GM20431 (cell line): ENCODE data around the gene CIAO3.

Source experiments
- in situ Hi-C: fragments of 300-500 bp; cut with MseI, MboI; formaldehyde crosslinking; loops from one replicate; pipeline ENCODE4 v1.15.0; 2020; ENCODE audit warnings: low sequenced_read_pairs; ENCODE audit not compliant: unreplicated experiment

CIAO3 gene

DNA sequence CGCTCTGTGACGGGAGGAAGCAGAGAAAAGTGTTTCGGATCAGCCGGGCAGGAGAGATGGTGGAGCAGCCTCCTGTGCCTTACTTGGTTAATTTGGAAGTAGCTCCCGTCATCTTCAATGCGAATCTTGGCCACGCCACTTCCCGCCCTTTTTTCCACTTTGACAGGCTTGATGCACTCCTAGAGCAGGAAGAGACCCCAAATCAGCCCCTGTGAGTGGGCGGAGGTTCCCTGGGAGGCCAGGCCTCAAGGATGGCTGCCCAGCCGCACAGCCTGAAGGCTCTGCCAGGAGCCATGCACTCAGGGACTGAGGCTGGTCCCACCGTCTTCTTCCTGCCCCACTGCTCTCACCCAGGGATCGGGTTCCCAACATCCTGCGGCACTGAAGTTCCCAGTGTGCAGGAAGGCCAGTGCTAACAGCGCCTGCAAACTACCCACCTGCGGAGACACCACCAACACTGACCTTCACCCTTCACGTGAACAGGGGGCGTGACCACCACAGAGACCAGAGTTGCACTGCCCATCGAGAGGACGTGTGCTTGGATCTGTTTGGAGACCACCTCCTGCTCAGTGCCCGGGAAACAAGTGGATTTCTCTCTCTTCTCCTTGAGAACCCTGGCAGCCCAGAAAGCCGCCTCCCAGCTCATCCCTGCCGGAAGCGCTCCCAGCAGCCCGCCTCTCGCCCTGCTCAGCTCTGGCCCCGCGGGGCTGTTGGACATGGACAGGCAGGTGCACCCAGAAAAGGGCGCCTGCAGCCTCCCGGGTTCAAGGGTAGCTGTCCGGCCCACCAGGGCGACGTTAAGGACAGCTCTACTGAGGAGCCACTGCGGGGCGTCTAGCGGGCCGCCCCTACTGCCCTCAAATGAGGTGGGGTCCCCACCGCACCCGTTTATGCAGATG, 988 bp downstream of the CIAO3 start:
- in situ Hi-C loops = no loop called here

DNA sequence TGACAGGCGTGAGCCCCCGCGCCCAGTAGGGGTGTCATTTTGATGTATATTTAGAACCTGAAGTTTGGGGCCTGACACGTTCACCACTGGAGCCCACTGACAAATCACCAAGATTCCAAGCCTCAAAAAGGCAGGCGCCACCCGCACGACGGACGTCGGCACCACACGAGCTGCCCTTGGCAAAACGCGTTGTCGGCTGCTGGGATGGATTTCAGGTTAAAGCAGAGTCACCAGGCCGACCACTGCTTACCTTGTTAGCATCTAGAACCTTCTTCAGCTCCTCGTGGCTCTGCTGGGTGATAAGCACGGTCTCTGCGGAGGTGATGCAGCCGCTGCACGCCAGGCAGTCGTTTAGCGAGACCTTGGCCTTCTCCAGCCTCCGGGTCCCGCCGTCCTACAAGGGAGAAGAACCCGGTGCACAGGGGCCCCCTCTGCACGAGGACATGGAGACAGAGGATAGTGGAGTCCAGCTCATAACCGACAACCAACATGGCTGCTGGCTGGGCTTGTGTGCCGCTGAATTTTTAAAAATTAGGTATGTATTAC, 3.8 kb downstream of the CIAO3 start:
- in situ Hi-C loops = no loop called here

DNA sequence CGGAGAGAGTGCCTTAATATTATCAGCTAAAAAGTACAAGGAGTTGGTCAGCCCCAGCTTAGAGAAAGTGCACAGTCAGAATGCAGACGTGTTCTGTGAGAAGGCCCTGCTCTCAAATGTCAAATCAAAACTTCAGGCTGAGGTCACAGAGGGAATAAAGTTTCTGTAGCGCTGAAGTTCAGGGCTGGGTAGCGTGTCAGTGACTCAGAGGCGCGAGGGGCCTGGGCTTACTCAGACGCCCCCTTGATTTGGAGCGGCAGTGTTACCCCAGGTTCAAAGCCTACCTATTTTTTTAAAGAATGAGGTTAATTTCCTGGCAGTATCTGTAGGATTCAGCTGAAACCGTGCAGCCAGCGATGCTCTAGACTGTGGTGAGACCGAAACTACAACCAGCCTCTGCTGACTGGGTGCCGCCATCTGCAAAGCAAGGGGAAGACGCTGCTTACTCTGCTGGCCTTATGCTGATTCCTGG, 4.8 kb downstream of the CIAO3 start:
- in situ Hi-C loops = no loop called here

DNA sequence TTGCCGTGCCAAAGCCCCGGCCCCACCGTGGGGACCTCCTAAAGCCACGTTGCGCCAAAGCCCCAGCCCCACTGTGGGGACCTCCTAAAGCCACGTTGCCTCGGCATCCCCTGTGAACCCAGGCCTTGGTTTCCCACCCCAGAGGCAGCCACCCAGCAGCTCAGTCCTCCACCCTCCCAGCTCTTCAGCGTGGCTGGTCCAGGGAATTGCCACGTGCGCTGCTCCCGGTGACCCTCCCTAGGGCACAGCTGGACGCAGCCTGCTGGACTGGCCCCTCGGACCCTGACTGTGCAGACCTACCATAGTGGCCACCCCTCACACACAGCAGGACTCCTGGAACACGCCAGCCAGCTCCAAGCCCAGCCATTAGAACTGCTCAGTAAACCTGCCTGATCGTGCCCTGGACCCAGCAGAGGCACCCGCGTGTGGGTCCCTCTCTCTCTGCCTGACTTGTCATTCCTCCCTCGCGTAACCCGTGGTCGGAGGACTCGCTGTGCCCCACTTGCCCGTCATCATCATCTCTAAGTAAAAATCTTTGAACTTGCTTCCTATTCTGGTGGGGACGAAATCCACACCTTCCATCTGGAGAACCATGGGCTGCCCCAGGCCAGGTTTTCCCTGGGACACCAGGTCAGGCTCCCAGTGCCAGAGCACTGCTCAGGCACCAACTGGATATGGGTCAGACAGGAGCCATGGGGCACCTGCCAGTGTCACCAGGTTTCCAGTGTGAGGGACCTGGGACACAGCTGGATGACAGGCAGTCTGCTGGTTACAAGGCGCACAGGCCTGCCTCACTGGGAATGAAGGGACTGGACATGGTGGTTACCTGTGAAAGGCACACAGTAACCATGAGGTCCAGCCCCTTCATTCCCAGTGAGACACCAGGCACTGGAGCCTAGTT, 5.6 kb downstream of the CIAO3 start:
- in situ Hi-C loops = no loop called here

DNA sequence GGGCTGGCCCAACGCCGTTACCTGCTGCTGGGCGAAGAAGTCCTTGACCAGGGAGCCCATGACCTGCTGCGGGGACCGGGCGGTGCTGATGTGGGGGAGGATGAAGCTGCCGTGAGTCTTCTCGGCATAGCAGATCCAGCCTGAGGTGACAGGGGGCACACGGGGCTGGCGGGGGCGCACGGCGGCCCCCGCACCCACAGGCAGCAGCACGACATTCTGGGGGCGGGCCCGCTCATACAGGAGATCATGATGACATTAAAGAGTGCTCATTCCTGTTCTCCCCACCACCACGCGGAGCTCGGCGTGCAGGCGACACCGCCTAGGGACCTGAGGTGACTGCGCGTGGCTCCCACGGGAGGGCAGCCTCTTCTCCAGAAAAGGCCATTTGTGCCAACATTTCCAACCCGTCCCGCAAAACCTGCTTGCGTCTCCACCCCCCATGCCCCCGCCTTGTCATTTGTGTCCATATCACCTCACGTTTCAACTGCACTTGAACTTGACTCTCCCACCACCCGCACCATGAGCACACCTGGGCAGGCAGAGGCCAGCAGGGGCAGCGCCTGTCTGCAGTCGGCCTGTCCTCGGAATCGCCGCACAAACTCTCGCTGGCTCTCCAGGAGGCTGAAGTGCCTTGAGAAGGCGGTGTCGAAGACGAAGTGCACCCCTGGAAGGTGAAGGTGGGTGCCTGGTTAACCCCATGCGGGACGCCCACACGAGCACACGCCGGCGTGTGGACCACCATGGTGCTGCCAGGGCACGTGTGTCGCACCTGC, 6.4 kb downstream of the CIAO3 start:
- in situ Hi-C loops = no loop called here

DNA sequence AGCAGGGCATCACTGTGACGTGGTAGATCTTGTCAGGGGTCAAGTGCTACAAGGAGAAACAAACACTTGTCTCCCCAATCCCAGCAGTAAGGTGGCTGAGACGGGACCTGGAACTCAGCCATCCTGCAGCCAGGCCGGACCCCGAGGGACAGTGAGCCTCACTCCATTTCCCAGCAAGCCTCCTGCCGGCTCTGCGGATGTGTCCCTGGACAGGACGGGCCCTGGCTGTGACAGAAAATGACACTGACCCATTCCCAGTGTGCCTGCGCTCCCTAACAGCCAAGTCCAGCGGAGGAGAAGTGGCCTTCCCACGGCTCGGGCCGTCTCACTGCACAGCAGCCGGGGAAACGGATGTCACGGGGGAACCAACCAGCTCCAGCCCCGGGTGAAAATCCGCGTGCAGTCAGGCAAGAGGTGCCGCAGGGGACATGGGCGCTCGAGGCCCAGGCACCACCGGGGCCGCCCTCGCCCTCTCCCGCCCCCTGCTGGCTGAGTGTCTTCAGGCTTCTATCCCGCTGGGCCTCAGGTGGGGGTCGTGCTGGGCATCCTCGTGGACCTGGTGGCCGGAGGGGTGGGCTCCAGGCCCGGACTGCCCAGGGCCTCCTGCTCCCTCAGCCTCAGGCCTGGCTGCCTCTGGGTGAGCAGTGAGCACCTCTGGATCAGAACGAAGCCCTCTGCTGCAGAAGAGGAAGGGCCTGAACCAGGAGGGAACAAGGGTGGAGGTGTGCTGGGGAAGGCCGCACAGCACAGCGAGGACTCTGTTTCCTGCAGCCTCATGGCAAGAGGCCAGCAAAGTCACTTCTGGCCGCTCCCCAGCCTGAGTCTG, 7.2 kb downstream of the CIAO3 start:
- in situ Hi-C loops = no loop called here

DNA sequence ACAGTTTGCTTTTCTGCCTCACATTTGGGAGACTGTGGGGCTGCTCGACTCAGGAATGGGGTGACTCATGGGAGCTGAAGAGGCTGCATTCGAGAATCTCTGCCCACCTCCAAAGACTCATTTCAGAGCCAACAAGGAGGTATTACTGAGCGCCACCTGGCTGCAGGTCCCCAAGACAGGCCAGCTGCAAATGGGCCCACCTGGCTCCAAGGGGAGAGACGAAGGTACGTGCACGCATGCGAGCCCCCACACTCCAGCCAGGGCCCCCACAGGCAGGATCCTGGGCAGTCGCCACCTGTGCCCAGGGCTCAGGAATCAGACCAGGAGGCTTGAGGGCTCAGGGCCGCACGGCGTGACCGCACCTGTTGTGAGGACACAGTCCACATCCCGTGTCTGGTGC, 7.9 kb downstream of the CIAO3 start:
- in situ Hi-C loops = no loop called here

DNA sequence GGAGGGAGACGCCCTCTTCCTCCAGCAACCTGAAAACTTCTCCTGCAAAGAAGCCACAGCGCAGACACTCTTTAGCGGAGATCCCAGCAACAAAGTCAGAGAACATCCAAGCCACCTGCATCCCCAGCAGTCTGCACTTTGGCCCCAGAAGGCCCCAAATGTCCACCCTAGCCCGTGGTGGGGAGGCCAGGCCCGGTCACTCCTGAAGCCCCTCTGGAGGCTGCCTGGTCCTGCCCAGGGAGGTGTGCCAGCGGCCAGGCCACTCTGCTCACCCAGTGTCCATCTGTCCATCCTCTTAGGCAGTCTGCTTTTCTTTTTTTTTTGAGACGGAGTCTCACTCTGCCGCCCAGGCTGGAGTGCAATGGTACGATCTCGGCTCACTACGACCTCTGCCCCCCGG, 8.5 kb downstream of the CIAO3 start:
- in situ Hi-C loops = no loop called here

DNA sequence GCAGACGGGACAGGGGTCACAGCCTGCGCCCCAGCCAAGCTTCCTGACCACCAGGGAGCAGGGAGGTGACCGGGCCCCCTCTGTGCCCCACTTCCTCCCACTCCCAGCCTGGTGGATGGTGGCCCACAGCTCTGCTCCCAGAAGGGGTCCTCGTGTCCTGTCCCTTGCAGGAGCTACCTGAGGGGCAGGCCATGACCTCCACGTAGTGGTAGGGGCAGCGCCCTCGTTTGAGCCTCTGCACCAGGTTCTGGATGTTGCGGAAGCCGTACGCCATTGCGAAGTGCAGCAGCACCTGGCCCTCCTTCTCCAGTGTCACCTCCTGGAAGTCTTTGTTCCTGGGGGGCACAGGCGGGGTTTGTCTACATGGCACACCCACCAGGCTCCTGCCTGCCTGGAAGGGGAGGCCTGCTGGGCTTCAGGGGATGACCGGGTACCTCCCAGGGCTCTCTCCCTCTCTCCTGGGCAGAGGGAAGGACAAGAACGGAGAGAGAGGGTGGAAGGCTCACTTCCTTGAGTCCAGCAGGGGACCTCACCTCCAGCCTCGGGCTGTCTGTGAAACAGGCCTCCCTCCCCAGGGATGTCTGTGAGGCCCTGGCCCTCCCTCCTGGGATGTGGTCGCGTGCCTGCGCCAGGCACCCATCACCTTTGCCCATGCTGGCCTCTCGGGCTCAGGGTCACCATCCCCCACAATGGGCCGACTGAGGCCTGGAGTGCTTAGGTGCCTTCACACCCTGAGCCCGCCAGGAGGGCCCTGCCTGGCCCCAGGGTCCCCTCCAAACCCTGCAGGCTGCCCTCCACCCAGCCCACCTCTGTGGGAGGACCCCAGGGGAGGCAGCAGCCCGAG, 9.9 kb downstream of the CIAO3 start:
- in situ Hi-C loops = no loop called here

DNA sequence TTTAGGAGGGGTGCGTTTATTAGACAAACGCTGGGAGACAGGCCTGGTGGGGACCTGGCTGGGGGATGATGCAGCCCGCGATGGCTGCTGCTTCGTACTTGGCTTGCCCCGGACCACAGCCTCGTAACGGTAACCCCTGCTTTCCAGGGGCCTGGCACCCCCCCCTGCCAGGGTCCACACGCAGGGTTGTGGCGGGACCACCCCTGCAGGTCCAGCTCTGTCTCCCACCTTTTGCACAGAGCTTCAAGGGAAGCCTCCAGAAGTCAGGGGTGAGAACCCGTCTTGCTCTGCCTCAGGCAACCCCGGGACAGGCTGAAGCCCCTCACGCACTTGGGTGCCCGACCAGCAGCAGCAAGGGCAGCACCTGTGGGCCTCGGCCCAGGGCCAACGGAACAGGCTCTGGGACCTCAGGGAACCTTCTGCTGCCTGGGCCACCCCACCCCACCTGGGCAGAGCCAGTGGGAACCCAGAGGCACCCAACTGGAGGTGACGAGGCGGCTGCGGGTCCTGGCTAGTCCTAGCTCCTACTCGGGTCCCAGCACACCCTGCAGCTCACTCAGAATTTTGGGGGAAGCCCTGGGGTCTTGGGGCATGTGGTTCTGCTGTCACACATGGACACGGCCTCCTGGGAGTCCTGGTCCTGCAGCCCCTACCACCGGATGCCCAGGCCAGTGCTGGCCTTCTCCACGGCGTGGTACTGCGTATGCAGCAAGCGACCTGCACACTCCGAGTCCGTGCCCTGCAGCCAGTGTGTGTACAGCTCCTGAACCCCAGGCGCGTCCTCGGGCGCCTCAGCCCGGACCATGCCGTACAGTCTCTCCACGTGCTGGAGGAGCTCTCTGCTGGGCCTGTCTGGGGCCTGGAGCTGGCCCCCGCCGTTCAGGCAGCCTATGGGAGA, 10.8 kb downstream of the CIAO3 start:
- in situ Hi-C loops = no loop called here

DNA sequence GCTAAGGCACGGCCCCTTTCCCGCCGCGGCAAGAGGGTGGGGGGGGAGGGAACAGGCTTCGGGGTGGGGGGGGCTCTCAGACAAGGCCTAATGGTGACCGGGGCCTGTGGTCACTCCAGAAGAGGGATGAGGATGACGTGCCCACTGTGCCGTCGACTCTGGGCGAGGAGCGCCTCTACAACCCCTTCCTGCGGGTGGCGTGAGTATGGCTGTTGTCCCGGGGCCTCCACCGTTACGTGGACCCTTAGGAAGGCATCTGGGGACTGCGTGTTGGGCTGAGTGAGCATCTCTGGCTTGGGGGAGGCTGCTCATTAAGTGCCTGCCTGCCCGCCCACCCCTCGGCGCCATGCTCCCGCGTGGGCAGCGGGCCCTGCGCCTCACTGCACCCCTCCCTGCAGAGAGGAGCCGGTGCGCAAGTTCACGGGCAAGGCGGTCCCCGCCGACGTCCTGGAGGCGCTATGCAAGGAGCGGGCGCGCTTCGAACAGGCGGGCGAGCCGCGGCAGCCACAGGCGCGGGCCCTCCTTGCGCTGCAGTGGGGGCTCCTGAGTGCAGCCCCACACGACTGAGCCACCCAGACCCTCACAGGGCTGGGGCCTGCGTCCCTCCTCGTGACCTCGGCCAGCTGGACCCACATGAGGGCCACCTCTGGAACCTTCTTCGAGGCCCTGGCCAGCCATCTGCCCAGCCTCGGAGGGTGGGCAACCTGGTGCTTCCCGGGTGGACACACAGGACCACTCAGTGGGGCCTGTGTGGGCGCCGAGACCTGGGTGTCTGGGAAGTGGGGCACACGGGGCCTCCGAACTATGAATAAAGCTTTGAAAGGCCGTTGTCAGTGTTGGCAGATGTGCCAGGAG, 11.7 kb downstream of the CIAO3 start:
- in situ Hi-C loops = no loop called here

DNA sequence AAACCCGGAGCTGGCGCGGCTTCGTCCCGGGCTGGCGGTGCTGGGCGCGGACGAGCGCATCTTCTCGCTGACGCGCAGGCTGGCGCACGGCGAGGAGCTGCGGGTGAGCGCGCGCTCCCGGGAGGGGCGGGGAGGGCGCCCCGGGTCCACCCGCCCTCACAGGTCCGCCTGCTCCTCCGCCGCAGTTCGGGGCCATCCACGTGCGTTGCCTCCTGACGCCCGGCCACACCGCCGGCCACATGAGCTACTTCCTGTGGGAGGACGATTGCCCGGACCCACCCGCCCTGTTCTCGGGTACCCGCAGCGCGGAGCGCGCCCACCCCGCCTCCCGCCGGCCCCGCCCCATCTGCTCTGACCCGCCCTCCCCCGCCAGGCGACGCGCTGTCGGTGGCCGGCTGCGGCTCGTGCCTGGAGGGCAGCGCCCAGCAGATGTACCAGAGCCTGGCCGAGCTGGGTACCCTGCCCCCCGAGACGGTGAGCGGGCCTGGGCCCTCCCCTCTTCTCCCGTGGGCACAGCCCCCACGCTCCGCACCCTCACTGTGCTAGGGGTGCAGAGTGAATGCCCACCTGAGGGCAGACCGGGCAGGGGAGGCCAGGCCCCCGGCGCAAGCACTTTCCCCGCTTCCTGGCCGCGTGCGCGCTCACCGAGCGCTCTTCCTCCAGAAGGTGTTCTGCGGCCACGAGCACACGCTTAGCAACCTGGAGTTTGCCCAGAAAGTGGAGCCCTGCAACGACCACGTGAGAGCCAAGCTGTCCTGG, 12.5 kb downstream of the CIAO3 start:
- in situ Hi-C loops = no loop called here

DNA sequence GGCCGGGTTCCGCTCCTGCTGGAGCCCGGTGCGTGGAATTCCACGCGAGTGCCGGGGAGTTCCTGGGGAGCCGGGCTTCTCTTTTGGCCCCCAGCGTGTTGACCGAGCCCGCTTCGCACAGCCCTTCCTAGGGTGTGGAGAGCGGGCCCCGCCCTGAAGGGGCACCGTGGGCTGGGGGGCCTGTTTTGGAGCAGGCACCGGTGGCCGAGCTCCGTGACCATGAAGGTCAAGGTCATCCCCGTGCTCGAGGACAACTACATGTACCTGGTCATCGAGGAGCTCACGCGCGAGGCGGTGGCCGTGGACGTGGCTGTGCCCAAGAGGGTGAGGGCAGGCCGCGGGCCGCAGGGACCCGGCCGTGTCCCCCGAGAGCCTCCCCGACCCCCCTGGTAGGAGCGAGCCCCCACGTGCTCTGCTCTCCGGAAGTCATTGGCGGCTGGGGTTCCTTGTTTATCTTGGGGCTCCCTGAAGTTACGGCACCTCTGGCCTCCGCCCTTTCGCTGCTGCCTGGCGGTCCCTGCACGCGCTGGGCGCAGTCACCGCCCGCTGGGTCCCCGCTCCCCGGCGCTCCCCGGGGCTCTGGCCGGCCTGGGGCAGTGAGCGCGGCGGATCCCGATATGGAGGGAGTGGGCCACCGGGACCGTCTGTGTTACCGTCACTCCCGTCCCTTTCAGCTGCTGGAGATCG, 13.4 kb downstream of the CIAO3 start:
- in situ Hi-C loops = no loop called here

DNA sequence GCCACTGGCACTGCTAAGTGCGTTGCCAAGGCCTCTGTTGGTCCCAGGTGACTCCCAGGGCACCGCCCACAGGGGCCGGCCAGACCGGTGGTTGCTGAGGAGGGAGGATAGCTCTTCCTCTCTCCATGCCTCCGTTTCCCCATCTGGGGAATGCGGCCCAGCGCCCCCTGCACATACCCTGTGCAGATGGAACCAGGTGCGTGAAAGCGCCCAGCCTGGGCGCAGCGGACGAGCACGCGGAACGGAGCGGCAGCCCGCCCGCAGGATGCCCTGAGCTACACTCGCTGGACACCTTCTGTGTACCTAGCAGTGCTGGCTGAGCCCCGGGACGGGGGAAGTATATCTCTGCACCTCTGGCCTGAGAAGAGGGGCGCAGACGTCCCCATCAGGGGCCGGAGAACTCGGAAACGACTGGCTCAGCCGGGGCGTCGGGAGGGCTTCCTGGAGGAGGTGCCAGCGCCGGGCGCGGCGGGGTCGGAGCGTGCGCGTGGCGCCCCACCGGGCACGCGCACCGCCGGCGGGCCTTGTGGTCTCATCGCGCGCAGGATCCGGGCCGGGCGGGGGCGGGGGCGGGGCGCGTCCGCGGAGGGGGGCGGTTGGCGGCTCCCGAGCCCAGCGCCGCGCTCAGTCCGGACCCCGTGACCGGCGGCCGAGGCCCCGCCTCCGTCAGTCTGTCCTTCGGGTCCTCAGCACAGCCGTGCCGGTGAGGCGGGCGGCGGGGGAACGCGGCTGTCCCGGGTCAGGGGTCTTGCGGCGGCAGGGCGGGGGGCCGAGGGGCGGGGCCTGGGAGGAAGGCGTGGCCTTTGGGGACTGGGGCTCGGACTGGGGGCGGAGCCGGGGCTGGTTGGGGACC, 14.1 kb downstream of the CIAO3 start, which contains the start of the genes CCDC78 and HAGHL:
TSS of gene CCDC78 (minus strand) at position 6 of the 853 bp plus-strand sequence. CDS start 76 bp downstream, outside the sequence.
TSS of gene HAGHL (plus strand) at position 669 of the 853 bp plus-strand sequence. CDS start 404 bp downstream, outside the sequence.
- in situ Hi-C loops = no loop called here
